8988T (cell line): Measurements from ENCODE around the gene HERPUD2.
A peak's percentile ranks its signal among the peaks of the same experiment; 100 is the strongest.

ENCODE experiments used
- DNase-seq: peaks from one replicate; pipeline ENCODE4 v3.0.0; 2011

Gene HERPUD2, protein sequence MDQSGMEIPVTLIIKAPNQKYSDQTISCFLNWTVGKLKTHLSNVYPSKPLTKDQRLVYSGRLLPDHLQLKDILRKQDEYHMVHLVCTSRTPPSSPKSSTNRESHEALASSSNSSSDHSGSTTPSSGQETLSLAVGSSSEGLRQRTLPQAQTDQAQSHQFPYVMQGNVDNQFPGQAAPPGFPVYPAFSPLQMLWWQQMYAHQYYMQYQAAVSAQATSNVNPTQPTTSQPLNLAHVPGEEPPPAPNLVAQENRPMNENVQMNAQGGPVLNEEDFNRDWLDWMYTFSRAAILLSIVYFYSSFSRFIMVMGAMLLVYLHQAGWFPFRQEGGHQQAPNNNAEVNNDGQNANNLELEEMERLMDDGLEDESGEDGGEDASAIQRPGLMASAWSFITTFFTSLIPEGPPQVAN

DNA sequence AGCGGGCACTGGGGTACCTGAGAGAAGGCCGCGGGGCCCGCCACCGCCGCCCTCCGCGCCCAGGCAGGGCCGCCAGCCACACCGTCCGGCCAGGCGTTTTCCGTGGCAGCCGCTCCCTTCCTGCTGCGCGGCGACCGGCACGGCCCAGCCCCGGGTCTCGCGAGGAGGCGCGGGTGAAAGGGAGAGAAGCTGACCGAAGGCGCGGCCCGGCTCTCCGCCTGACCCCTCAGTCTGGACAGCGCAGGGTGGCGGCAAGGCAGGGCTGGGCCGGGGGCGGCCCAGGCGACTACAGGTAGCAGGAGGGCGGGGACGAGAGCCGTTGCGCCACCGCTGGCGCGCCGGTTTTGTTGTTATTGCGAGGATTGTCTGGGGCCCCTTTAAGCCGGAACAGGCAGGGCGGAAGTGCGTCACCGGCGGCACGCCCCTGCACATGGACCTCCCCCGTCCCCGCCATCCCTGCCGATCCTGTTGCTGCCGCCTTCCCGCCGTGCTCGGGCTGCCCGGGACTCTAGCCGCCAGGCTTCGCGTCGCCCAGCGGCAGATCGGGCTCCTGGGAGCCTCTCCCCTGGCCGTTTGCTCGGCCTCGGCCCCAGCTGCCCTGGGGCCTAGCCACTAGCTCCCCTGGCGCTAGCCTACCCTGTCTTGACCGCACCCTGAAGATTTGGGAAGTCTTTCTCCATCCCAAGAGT lies at the start of gene HERPUD2:
TSS of gene HERPUD2 (minus strand) at position 352 of the 689 bp plus-strand sequence. CDS start 805 bp downstream, outside the sequence.
- peak; percentile 60 for DNase-seq

DNA sequence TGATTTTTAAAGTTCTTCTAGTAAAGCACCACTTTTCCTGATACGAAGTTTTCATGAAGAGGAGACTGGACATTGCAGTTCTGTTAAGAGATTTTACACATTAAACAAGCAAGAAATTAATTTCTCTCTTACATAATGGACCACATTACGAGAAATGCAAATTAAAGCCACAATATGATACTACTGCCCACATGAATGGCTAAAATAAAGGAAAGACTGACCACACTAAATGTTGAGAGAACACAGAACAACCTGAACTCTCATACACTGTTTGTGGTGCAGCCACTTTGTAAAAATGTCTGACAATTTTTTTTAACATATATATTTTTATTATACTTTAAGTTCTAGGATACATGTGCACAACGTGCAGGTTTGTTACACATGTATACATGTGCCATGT lies 44.0 kb upstream of the HERPUD2 start:
- DNase-seq = no peak

DNA sequence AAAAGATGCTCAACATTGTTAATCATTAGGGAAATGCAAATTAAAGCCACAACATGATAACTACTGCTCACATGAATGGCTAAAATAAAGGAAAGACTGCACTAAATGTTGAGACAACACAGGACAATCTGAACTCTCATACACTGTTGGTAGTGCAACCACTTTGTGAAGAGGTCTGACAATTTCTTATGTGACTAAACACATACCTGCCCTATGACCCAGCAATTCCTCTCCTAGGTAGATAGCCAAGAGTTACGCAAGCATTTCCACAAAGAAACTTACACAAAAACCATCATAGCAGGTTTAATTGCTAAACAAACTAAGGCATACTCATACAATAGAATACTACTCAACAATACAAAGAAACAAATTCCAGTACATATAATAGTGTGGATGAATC lies 41.8 kb upstream of the HERPUD2 start:
- no peak for DNase-seq

DNA sequence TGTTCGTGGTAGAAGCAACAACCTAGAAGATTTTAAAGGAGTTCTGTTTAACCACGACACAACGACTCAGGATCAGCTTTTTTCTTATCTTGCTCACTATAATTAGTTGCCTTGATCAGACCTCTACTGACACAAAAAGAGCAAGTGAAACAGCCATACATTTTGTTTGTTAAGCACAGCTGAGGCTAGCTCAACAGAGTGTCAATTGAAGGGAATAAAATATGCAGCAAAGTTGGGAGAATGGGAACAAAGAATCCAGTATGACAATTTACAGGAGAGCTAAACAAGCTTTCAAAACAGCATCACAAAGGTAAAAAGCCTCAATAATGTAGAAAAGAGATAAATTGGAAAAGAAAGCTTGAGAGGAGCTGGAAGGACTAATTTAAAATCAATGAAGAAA lies 40.5 kb upstream of the HERPUD2 start:
- no peak for DNase-seq

DNA sequence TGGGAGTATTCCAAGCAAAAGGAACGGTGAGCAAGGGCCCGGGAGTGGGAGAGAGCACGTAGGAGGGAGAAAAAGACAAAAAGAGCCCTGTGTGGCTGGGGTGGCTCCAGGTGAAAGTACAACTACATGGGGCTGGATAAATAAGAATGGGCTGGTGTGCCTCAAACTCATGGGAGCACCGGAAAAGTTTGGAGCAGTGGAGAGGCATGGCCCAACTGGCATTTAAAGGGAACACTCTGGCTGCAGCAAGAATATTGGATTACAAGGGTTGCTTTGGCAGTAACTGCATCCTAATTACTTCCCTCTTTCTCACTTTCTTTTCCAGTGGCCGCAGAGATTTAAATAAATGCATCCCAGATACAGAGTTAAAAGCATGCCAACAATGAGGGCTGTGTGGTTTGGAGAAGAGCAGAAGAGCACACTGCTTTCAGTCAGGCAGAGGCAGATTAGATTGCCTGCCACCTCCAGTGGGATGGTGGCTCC lies 39.1 kb upstream of the HERPUD2 start:
- no peak for DNase-seq

DNA sequence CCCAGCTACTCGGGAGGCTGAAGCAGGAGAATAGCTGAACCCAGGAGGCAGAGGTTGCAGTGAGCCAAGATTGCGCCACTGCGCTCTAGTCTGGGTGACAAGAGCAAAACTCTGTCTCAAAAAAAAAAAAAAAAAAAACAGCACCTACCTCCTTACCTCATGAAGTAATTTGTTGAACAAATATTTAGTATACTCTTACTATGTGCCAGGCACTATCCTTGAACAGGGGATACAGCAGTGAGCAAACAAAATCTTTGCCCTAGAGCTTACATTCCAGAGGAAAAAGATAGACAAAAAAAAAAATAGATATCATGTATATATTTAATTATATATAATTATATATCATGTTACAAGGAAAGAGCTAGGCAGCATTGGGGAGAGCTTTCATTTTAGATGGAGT lies 36.4 kb upstream of the HERPUD2 start:
- no peak for DNase-seq

DNA sequence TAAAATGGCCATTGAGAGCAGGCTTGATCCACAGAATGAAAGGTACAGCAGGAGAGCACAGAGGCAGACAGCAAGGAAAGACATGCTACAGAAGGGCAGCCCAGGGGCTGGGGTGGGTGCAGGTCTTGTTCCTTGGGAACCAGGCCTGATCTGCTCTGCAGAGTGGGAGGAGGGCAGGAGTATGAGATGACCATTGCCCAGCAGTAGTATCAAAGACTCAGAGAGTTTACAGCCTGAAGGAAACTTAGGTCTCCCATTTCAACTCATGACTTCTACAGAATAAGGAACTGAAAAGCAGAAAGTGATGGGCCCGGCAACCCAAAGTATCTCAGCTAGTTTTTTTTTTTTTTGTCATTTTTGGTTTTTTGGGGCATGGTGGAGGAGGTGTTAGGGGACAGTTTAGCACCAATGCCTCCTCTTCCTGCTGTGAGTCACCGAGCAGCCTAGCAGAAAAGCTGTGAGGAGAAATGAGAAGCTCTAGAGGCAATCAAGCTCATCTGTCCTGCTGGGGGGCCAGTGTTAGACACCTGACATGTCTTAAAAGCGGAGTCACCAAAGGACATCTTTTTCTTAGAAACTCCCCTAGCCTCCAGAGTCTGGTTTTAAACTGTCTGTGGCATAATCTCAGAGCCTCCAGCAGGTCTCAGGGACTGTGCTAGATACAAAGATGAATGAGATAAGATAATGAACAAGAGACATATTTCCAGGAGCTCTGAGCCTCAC lies 34.3 kb upstream of the HERPUD2 start:
- DNase-seq = no peak

DNA sequence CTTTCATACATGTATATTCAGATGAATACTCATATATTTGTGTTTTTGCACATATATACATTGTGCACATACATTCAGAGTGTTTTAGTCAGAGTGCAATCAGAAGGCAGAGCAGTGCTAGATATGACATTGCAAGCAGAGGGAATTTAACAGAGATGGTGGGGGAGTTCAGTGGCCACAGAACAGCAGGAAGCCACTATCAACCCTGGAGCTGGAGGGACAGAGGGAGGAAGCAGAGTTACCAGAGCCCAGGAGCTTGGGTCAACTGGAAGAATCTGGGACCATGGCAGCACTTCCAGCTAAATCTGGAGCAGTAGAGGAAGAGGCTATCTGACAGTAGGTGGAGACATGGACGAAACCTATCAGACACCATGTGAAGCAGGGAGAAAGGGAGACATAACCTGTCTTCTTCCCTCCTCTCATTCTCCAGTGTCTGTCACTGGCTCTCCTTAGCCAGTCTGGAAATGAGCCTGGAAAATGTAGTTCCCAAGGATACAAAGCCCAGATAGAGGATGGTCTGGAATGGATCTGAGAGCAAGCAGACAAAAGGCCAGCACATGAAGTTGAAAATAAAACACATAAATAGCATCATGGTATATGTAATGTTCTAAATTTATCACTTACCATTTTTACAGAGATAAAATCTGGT lies 33.6 kb upstream of the HERPUD2 start:
- no peak for DNase-seq

DNA sequence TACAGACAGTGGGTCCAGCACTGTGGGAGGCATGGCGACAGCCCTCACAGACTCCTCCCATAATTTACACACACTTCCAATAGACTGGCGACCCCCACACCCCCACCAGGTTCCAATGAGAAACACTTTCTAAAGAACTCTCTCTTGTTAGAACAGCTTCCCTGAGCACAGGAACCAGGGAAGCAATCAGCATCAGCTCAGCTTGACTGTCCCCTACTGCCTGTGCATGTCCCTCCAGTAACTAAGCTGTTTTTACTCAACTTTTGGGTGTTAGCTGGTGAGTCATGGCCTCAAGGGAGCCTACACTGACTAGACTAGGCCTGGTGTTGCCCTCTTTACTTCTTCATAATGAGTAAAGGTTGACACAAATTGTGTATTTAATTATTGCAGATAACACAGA lies 32.6 kb upstream of the HERPUD2 start:
- no peak for DNase-seq

DNA sequence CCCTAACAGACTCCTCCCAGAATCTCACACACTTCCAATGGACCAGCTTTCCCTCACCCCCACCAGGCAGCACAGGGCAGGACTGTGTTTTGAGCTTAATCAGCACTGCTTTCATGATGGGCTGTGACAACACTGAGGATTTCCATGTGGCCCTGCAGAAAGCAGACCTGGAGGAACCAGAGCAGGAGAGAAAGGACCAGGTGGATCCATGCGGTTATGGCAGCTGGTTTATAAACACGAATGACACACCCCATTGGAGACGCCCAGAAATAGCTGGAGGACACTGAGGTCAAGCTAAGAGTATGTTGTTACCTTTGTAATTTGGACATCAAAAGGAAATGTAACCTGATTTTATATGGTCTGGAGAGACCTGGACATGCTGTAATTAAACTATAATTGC lies 31.7 kb upstream of the HERPUD2 start:
- no peak for DNase-seq

DNA sequence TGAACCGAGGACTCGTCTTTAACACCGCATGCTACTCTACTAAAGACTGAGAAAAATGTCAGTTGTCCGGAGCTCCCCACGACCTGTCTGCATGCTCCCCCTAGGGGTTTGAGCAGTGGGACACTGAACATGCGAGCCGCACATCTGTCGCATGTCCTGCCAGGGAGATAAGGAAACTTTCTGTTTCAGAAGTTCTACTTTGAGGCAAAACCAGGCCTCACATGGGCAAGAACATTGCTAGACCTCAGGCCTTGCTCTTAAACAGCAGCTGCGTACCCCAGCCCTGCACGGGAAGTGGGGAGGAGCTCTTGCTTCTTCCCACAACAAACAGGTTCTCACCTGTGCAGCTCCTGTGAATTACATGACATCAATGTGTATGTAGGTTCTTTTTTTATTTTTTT lies 30.3 kb upstream of the HERPUD2 start:
- no peak for DNase-seq

DNA sequence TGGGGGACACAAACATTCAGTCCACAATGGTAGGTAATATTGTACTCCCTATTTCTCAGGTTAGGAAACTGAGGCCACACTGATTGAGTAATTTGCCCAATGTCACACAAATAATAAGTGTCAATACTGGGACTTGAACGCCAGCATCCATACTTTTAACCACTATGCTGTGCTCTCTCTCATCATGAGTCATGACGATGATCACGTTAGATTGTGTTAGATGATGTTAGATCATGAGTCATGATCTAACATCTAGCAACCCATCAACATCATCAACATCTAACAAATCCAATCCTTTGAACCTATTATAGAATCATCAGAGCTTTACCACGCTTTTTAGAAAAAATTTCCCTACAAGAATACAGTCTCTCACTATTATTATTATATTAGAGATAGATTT lies 28.1 kb upstream of the HERPUD2 start:
- no peak for DNase-seq

DNA sequence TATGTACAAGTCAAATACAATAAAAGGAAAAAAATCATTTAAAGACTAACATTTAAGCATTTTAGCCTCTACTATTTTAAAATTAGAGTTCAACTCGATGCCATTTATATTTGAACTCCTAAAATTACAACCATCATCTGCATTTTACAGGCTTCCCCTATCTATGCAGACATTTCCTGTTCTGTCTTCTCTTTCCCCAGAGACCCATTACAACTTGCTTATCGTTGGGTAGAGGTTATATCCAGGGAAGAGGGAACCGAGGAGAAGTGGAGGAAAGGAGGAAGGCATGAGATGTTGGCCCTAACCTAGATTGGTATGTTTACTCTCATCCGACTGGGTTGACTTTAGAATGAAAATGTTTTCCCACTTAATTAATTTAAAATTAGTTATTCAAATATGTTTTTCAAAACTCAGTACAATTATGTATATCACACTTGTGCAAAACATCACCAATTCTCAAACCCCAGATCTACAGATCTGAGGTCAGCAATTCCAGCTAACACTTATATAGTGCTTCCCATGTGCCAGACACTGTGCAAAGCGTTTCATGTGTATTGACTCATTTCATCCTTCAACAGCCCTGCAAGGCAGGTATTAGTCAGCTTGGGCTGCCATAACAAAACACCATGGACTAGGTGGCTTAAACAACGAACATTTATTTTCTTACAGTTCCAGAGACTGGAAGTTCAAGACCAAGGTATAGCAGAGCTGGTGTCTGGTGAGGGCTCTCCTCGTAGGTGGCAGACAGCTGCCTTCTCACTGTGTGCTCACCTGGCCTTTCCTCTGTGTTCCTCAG lies 27.3 kb upstream of the HERPUD2 start:
- no peak for DNase-seq

DNA sequence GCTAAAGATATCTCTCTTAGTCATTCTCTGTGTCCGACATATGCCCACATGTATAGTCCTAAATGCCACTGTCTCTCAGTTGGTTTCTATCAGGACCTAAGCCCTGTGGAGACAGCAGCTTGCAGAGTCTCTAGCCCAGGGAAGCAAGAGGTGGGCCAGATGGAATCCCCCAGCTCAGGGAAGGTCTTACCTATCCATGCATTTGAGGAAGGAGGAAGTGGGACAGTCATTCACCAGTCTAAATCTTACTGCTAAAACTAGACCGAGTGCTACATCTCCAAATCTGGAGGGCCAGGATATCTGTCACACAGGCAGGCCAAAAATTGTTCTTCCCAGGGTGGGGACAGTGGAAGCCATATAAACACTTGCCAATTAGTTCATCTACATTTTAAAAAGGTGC lies 26.4 kb upstream of the HERPUD2 start:
- DNase-seq = no peak

DNA sequence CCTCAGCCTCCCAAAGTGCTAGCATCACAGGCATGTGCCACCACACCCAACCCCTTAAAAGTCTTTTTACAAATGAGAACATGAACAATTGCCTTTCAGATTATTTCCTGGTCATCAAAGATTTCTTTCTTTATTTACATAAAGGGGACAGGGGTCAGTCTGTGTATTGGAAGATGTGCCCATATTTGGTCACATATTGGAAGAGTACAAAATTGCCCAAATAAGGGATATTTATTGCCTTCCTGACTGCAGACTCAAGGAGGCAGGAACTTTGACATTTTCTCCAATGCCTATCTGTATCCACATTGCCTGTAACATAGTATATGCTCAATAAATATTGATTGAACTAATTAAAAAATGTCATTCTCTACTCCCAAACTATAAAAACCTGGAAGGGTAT lies 25.9 kb upstream of the HERPUD2 start:
- no peak for DNase-seq

DNA sequence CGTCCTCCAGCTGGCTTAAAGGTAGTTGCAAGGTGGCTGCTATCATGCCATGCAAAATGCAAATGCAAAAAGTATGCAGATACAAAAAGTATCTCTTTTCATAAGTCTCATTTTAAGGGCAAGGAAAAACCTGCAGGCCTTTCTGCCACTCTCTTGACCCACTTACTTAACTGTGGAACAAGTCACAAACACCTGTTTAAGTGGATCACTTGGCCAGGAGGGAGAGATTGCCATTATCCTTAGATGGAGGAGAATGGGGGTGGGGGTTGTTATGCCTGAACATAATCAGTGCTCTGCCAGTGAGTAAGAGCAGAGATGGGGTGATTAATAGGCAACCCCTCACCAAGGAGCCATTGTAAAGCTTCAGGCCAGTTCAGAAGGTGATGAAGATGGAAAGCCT lies 25.1 kb upstream of the HERPUD2 start:
- no peak for DNase-seq

DNA sequence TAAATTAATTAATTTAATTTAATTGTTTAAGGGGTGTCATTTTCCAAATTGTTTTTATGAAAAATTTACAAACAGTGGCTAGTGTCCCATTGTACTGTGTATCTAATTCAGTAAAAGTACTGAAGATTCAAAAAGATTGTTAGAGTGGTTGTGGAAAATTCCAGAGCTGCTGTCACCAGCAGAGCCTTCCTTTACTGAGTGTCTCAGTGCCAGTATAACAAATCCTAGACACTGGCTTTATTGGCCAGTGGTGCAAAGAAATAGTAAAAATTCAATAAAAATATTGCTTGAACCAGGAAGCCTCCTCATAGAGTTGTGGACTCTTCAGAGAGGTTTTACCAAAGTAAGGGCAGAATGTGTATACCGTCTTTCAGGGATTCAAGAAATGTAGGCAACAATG lies 23.1 kb upstream of the HERPUD2 start:
- DNase-seq = no peak

DNA sequence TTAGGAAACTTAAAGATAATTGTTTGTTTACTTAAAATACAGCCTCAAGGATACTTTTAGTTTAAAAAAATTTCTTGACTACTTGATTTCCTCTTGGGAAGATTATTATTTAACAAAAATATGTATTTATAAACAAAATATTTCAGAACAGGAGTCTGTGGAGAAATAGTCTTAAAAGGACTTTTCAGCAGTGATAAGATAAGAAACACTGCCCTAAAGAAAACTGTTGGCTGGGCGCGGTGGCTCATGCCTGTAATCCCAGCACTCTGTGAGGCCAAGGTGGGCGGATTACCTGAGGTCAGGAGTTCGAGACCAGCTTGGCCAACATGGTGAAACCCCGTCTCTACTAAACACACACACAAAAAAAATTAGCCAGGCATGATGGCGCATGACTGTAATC lies 22.6 kb upstream of the HERPUD2 start:
- DNase-seq = no peak

DNA sequence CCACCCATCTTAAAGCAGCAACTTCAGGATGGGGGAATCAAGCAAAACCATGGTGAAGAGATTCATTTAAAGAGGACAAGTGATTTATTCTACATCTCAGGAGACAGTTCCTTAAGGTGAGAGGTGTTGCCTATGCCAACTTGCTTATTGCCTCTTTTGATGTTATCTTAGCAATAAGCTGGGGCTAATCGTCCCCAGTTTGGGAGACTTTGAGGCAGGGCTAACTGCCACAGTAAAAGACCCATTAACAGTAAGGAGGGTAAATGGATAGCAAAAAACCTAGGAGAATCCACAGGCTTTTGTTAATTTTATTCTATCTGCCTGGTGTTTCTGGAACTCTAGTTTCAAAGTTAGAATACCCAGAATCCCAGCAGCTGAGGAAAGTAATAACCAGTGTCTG lies 22.1 kb upstream of the HERPUD2 start:
- no peak for DNase-seq

DNA sequence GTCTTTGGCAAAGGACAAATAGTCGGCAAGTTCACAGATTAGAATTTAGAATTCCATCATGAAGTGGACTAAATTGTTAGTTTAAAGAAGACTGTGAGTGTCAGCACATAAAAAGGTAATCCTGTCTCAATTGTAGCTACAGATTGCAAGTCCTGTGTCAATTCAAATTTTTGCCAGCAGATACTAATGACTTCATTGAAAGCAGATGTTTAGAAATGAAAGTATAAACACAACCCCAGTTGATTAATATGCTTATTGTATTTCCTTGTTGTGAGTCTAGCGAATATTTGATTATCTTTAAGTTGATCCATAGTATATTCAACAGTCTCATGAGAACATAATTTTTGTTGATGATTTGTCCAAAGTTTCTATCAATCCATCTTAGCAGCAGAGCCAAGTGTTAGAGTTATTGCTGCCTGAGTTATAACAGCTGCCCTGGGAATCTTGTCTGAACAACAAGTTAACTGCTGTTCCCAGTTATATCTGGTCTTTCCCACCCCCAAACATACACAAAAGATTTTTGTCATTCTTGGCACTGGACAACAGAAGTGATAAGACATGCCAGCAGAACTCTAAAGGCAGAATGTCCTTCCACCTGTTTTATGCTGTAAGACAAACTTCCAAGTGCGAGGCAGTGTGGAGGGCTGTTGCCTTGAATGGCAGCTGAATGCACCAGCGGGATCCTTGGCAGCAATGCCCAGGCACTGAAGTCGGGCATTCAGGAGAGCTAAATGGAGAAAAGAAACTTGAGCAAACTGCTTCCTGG lies 21.3 kb upstream of the HERPUD2 start:
- DNase-seq = no peak

DNA sequence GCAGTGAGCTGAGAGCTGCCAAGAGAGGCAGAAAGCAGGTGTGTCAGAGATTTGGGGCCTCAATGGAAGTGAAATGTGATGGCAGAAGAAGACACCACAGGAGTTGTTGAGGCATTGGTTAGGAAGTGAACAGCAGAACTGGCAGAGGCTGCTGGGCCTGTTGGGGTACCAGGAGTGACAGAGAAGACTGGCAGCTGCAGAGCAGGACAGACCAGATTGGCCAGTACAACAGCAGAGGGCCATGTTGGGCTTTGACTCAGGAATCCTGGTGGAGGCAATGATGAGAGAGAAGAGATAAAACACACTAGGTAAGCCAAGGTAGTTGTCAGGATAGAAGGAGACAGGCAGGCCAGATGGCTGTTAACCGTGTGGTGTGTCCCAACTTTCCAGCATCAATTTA lies 19.9 kb upstream of the HERPUD2 start:
- no peak for DNase-seq

DNA sequence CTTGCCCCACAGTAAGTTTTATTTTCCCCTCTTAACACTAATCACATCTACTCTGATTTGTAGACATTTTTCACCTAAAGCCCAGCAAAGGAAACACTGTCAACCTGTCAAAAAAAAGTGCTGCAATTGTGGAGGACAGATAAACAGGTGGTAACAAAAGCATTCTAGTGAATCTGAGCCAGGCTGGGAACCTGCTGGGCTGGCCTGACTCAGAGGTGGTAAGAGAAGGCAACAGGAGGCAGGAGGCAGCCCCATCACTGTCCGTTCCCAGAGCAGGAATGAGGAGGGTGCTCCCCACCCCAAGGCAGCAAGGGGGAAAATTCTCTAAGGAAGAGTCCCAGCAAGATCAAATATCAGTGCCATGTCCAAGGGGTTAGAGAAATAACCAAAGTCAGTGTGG lies 19.5 kb upstream of the HERPUD2 start:
- DNase-seq = no peak
